H9 (cell line): ENCODE results near the gene NR1D1. TPM values are rescaled to one million over a fixed set of nuclear protein-coding genes. Genes with fewer than 3 reads are reported as not detected.

Experiments used
- DNase-seq: peaks from one replicate; pipeline ENCODE4 v3.0.0-alpha.2; 2017
- H2AFZ ChIP-seq: one replicate; pipeline ENCODE4 v1.6.1; 2013; ENCODE audit warnings: mild to moderate bottlenecking, low read length, control low read depth, moderate library complexity
- H2AK5ac ChIP-seq: 2 replicates; pipeline ENCODE4 v1.6.1; 2013; ENCODE audit warnings: low read length, control low read depth, mixed read lengths; ENCODE audit not compliant: insufficient read length
- H2BK120ac ChIP-seq: one replicate; pipeline ENCODE4 v1.6.1; 2013; ENCODE audit warnings: low read depth, mild to moderate bottlenecking, low read length, control low read depth, inconsistent platforms; ENCODE audit not compliant: poor library complexity, severe bottlenecking
- H2BK12ac ChIP-seq: 2 replicates; pipeline ENCODE4 v1.6.1; 2013; ENCODE audit warnings: low read length, control low read depth, mixed read lengths, low read depth; ENCODE audit not compliant: insufficient read length
- H2BK15ac ChIP-seq: 2 replicates; pipeline ENCODE4 v1.6.1; 2013; ENCODE audit warnings: low read depth, low read length, control low read depth
- H2BK20ac ChIP-seq: one replicate; pipeline ENCODE4 v1.6.1; 2013; ENCODE audit warnings: low read depth, mild to moderate bottlenecking, low read length, control low read depth, inconsistent platforms; ENCODE audit not compliant: poor library complexity, severe bottlenecking
- H2BK5ac ChIP-seq: 2 replicates; pipeline ENCODE4 v1.6.1; 2013; ENCODE audit warnings: low read length, control low read depth, mixed read lengths; ENCODE audit not compliant: insufficient read length
- H3K14ac ChIP-seq: 2 replicates; pipeline ENCODE4 v1.6.1; 2013; ENCODE audit warnings: low read length, control low read depth; ENCODE audit not compliant: insufficient read depth
- H3K18ac ChIP-seq: 2 replicates; pipeline ENCODE4 v1.6.1; 2013; ENCODE audit warnings: low read depth, mild to moderate bottlenecking, mixed read lengths, low read length, control low read depth; ENCODE audit not compliant: insufficient read length
- H3K23ac ChIP-seq: 2 replicates; pipeline ENCODE4 v1.6.1; 2013; ENCODE audit warnings: low read length, control low read depth, mixed read lengths, low read depth; ENCODE audit not compliant: insufficient read length
- H3K23me2 ChIP-seq: 2 replicates; pipeline ENCODE4 v1.6.1; 2013; ENCODE audit warnings: low read depth, mild to moderate bottlenecking, mixed read lengths, low read length, control low read depth; ENCODE audit not compliant: insufficient read length, poor library complexity, severe bottlenecking
- H3K27ac ChIP-seq: 2 replicates; pipeline ENCODE4 v1.5.1; 2013; ENCODE audit warnings: low read length, control low read depth, mixed read lengths, low read depth; ENCODE audit not compliant: insufficient read length
- H3K27me3 ChIP-seq: 2 replicates; pipeline ENCODE4 v1.6.1; 2013; ENCODE audit warnings: low read length, control low read depth, inconsistent platforms; ENCODE audit not compliant: insufficient read depth
- H3K4ac ChIP-seq: 2 replicates; pipeline ENCODE4 v1.6.1; 2013; ENCODE audit warnings: low read depth, mild to moderate bottlenecking, control low read depth, inconsistent platforms, low read length, moderate library complexity
- H3K4me1 ChIP-seq: 2 replicates; pipeline ENCODE4 v1.6.1; 2013; ENCODE audit warnings: low read length, control low read depth, inconsistent platforms; ENCODE audit not compliant: insufficient read depth
- H3K4me2 ChIP-seq: 2 replicates; pipeline ENCODE4 v1.6.1; 2013; ENCODE audit warnings: low read length, control low read depth, mixed read lengths; ENCODE audit not compliant: insufficient read length, insufficient read depth
- H3K56ac ChIP-seq: 2 replicates; pipeline ENCODE4 v1.6.1; 2013; ENCODE audit warnings: low read depth, mild to moderate bottlenecking, mixed read lengths, low read length, control low read depth; ENCODE audit not compliant: insufficient read length
- H3K79me1 ChIP-seq: 2 replicates; pipeline ENCODE4 v1.6.1; 2013; ENCODE audit warnings: low read depth, mild to moderate bottlenecking, moderate library complexity, low read length, control low read depth, inconsistent platforms; ENCODE audit not compliant: insufficient read depth, poor library complexity, severe bottlenecking
- H3K79me2 ChIP-seq: 2 replicates; pipeline ENCODE4 v1.6.1; 2013; ENCODE audit warnings: low read length, control low read depth, inconsistent platforms; ENCODE audit not compliant: insufficient read depth
- H3K9ac ChIP-seq: 2 replicates; pipeline ENCODE4 v1.6.1; 2013; ENCODE audit warnings: low read length, control low read depth, mixed read lengths; ENCODE audit not compliant: insufficient read length; ENCODE audit errors: extremely low read depth
- H3K9me3 ChIP-seq: one replicate; pipeline ENCODE4 v1.6.1; 2013; ENCODE audit warnings: low read depth, low read length, inconsistent platforms; ENCODE audit not compliant: control insufficient read depth
- H3T11ph ChIP-seq: one replicate; pipeline ENCODE4 v1.6.1; 2013; ENCODE audit warnings: mild to moderate bottlenecking, low read length, control low read depth, inconsistent platforms
- H4K20me1 ChIP-seq: one replicate; pipeline ENCODE4 v1.6.1; 2013; ENCODE audit not compliant: control insufficient read depth, insufficient read length, insufficient read depth
- H4K5ac ChIP-seq: 2 replicates; pipeline ENCODE4 v1.6.1; 2013; ENCODE audit warnings: low read depth, mild to moderate bottlenecking, mixed read lengths, low read length, control low read depth; ENCODE audit not compliant: insufficient read length
- H4K8ac ChIP-seq: replicated peaks from 2 replicates; pipeline ENCODE4 v1.6.1; 2013; ENCODE audit warnings: low read length, control low read depth, mixed read lengths, low read depth; ENCODE audit not compliant: insufficient read length
- H4K91ac ChIP-seq: 2 replicates; pipeline ENCODE4 v1.6.1; 2013; ENCODE audit warnings: low read depth, mild to moderate bottlenecking, moderate library complexity, mixed read lengths, low read length, control low read depth; ENCODE audit not compliant: insufficient read length
- H3K27ac Mint-ChIP-seq, 3 experiments: 2 replicates in 2 of 3; 3 replicates in 1 of 3; pipeline ENCODE4 v1.8.0; 2020 to 2021; ENCODE audit warnings: mixed read lengths in 3 of 3, mild to moderate bottlenecking in 1 of 3, moderate library complexity in 1 of 3
- H3K27me3 Mint-ChIP-seq: 2 replicates; pipeline ENCODE4 v1.8.0; 2021; ENCODE audit warnings: low read depth, mild to moderate bottlenecking, moderate library complexity, mixed read lengths
- H3K36me3 Mint-ChIP-seq, 3 experiments: 2 replicates in 2 of 3; 3 replicates in 1 of 3; pipeline ENCODE4 v1.8.0; 2020 to 2021; ENCODE audit warnings: low read depth in 3 of 3, mixed read lengths in 3 of 3; ENCODE audit not compliant: insufficient read depth in 1 of 3
- H3K4me1 Mint-ChIP-seq, 2 experiments: 2 replicates each; pipeline ENCODE4 v1.8.0; 2020; ENCODE audit warnings: mixed read lengths in 2 of 2
- H3K4me3 Mint-ChIP-seq, 2 experiments: 2 replicates in 1 of 2; 3 replicates in 1 of 2; pipeline ENCODE4 v1.8.0; 2020 to 2021; ENCODE audit warnings: mild to moderate bottlenecking in 2 of 2, mixed read lengths in 2 of 2, moderate library complexity in 1 of 2
- H3K9me3 Mint-ChIP-seq, 2 experiments: 2 replicates in 1 of 2; 3 replicates in 1 of 2; pipeline ENCODE4 v1.8.0; 2020; ENCODE audit warnings: mild to moderate bottlenecking in 2 of 2, mixed read lengths in 2 of 2, moderate library complexity in 1 of 2
- WGBS: extraction: QIAGEN DNeasy Blood & Tissue Kit; methylation state at CpG from one replicate; pipeline ENCODE4 v1.1.7; 2013; ENCODE audit warnings: missing lambda C conversion rate, low lambda C conversion rate, mixed read lengths; ENCODE audit not compliant: insufficient read length; ENCODE audit errors: extremely low coverage; 5-methylcytosine and 5-hydroxymethylcytosine counted together
- total RNA-seq: library from RNA; stranded (reverse); gene quantifications from 2 replicates; pipeline ENCODE4 v1.2.1, GENCODE V29; 2021
- TF ChIP-seq, protein P1 (sequence below): fragments of 200-600 bp; sonication (generic); conservative IDR thresholded peaks from 3 replicates; pipeline ENCODE4 v1.8.0; 2021; ENCODE audit warnings: antibody characterized with exemption, mild to moderate bottlenecking

NR1D1 gene
- total RNA-seq, 1 experiment from 2014 or later = 8.6 TPM

DNA sequence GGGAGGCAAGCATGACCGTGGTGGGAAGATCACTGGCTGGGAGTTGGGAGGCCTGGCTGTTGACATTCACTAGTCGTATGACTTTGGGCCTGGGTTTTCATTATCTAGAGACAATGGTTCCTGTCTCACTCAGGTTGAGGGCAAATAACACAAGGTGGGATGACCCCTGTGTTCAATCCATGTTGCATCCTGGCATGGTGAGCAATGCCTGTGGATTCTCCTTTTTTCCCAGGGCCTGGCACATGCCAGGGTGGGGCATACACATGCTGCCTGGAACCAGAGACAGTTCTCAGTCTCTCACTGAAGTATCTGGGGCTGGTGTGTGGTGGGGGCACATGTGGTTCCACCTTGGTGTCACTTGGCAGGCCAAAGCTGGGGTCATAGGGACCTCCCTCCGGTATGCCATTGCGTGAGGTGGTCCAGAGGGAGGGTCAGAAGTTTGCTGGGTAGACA is 32.2 kb downstream of the NR1D1 start:
- TF ChIP-seq, protein P1, sequence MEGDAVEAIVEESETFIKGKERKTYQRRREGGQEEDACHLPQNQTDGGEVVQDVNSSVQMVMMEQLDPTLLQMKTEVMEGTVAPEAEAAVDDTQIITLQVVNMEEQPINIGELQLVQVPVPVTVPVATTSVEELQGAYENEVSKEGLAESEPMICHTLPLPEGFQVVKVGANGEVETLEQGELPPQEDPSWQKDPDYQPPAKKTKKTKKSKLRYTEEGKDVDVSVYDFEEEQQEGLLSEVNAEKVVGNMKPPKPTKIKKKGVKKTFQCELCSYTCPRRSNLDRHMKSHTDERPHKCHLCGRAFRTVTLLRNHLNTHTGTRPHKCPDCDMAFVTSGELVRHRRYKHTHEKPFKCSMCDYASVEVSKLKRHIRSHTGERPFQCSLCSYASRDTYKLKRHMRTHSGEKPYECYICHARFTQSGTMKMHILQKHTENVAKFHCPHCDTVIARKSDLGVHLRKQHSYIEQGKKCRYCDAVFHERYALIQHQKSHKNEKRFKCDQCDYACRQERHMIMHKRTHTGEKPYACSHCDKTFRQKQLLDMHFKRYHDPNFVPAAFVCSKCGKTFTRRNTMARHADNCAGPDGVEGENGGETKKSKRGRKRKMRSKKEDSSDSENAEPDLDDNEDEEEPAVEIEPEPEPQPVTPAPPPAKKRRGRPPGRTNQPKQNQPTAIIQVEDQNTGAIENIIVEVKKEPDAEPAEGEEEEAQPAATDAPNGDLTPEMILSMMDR = no peak
- H3K4me1 Mint-ChIP-seq = peaks cover 60 to 81% of the 10 kb centered on the region in 2 experiments

More for the DNA sequence above, 32.2 kb downstream of the NR1D1 start:
- no peak overlapping the region for H2BK15ac ChIP-seq
- no peak overlapping the region for H4K5ac ChIP-seq
- H4K20me1 ChIP-seq = peaks cover 3% of the 10 kb centered on the region
- Mint-ChIP-seq H3K36me3 (no peaks in the 10 kb centered on the region; a peak in 1 of 7 replicates), H3K4me3 (no peak overlapping the region), H3K27ac (no peak overlapping the region; a peak in 1 of 7 replicates), H3K9me3 (no peaks in the 10 kb centered on the region), H3K27me3 (peaks cover 22% of the 10 kb centered on the region)
- no peak overlapping the region for H3K23ac ChIP-seq
- H4K91ac ChIP-seq = no peak overlapping the region
- H2BK5ac ChIP-seq = no peak overlapping the region
- no peak overlapping the region for H3K4ac ChIP-seq
- no peak overlapping the region for H4K8ac ChIP-seq
- H3K18ac ChIP-seq = no peak overlapping the region
- H3K79me1 ChIP-seq = no peaks in the 10 kb centered on the region
- no peak overlapping the region for H2BK20ac ChIP-seq
- no peak overlapping the region for H3K27ac ChIP-seq
- no peak overlapping the region for H3T11ph ChIP-seq
- no peak overlapping the region for H2BK120ac ChIP-seq
- H3K56ac ChIP-seq = no peak overlapping the region
- no peak overlapping the region for H2BK12ac ChIP-seq
- peaks cover 28% of the 10 kb centered on the region for H3K4me1 ChIP-seq
- H3K9me3 ChIP-seq = no peaks in the 10 kb centered on the region
- H3K4me2 ChIP-seq = peak overlapping the region; percentile 62
- no peak overlapping the region for H2AFZ ChIP-seq
- H3K23me2 ChIP-seq = peaks cover 10% of the 10 kb centered on the region
- WGBS = no CpG with 5 or more reads among the region's 4 CpGs
- no peak overlapping the region for H3K9ac ChIP-seq
- DNase-seq = peak; percentile 24
- no peak overlapping the region for H3K14ac ChIP-seq
- H2AK5ac ChIP-seq = no peak overlapping the region
- H3K27me3 ChIP-seq = peaks cover 2% of the 10 kb centered on the region; the same call in 1 of the 2 replicates
- no peaks in the 10 kb centered on the region for H3K79me2 ChIP-seq
